Stimulated activated CD8-positive, alpha-beta memory T cell treated with anti-CD3 and anti-CD28 coated beads, Interleukin-12 subunit alpha, Interleukin-12 subunit beta, amount 100 ng/mL, for 24 hours (primary cell): Measurements from ENCODE around the gene ZIC1.

Source experiments
- DNase-seq: peaks from one replicate; pipeline ENCODE4 v3.0.0-alpha.2; 2020; ENCODE audit errors: extremely low read depth

ZIC1 gene

DNA sequence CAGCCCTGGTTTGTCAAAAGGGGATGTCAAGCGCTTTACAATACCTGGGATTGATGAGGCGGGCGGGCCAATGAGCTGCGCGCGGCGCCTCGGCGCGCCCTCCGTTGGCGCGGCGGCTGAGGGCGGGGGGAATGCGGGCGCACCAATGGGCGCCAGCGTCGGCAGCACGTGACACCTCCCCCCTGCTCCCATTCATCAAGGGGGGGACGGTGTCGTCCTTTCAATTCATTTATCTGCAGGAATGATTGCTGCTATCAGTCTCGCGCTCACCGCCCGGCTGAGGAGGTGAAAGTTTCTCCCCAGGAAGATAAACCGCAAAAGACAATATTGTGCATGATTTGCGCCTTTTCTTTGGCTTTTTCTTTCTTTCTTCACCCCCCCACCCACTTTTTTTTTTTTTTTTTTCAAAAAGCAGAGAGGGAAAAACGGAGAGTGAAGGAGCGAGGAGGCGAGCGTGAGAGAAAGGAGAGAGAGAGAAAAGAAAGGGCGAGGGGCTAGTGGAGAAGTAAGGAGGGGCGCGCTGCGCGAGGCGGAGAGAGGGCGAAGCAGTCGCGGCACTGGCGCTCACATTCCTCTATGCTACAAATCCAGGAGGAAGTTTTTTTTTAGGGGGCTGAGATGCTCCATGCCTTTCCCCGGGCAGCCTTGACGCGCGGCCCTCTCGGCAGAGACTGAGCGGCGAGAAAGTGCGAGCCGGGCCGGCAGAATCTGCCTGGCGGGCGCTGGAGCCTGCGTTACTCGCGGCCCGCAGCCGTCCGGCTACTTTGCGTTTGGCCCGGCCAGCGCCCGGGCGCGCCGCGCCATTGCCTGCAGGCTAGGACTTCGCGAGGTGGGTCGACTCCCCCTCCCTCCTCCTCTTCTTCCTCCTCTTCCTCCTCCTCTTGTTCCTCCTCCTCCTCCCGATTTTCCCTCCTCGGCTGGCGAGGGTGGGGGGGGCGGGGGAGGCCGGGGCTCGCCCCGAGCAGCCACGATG is at the start of gene ZIC1:
Gene ZIC1, plus strand, starts transcription at position 223 of the 973 bp plus-strand sequence. Its CDS starts 748 bp downstream, at position 971.
- no peak for DNase-seq

DNA sequence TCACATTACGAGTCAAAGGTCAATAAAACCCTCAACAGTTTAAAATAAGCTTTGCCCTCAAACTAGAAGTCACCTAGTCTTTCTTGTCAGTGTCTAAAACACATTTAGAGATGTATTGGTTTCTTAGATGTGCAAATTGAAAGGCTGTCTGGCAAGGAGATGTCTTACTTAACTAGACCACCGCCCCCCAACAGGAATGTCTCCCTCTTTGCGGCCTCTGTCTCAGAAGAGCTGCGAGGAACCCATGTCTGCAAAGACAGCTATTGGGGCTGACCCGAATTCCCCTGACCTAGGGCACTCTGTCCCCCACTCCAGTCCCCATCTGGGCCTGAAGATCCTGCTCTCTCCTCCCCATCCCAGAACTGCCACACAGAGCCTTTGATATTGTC is 49.1 kb upstream of the ZIC1 start:
- DNase-seq, result no peak

DNA sequence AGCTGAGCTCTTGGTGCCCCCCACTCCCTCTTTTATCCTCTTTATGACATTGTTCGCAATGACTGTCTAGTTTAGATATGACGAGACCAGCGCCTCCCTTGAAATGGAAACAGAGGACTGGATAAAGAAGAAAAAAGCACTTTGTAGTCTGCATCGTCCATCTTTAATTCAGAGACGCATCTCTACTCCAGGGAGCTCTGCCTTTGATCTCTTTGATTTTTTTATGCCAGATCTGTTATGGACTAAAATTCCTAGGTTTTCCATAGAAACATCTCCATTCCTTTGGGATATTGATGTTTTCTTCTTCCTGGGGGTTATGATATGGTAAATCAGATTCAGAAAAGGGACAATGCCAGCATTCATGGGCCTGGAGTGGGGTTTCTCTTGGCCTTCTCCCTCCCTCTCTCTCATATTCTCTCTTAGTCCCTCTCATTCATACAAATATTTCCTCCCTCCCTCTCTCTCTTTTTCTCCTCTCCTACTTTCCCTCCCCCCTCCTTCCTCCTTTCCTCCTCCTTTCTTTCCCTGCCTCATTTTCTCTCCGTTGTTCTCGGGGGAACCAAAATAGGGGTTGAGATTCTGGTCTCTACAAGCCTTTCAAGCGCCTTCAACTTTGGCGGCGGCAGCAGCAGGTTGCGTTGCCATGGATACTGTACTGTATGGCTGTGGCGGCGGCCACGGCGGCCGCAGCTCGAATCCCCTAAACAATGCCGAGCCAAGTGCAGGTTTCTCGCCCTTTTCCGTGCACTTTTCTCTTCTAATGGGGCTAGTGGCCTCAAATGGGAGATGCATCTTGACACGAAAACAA is 48.3 kb upstream of the ZIC1 start:
- DNase-seq, result no peak

DNA sequence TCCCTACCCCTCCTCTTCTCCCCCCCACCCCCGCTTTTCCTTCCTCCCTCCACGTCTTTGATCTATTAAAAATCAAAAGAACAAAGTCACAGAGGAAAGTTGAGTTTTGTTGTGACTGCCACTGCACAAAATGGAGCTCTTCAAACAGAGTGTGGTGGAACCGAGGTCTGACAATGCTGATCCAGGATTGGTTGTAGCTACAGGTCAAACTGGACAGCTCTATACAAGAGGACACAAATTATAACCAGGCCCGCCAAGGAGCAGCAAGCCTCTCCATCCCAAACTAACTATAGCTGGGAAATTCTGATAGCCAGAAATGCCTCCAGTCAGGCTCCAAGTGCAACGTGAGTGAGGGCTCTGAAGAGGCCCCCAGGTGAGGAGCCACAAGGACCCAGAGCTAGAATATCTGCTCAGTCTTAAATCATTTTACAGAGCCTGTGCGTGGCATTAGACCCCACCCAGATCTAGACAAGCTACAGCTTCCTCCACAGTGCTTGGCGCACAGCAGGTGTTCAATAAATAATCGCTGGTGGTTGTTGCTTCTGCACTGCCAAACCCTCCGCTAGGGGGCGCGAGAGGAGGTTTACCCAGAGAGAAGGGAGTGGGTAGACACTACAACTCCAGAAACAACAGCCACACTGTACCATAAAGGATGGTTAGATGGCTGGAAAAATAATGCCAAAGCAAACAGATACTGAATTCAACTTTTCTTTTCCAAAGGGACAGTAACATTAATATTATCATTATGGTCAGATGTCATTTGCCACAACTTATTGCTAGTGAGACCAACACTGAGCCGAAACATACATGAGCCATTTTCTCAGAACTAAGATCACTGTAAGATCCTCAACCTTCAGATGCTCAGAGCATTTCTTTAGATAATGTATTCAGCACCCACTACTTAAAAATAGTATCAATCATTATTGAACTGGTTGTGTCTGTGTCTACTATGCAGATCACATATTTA is 47.4 kb upstream of the ZIC1 start:
- DNase-seq, result no peak

DNA sequence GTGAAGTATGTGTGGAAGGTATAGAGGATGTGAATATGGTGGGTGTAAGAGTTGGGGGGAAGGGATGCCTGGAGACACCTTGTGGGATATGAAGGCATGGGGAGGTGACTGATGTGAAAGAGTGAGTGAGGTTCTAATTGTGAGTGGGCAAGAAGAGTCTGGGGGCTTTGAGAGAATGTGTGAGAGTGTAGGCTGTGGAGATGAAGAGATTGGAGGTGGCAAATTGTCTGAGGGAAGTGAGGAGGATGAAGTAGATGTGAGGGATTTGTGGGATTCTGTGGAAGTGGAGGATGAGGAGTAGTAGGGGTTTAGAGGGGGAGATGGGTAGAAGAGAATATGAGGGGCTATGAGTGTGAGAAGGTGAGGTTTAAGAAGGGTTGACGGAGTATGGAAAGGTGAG is 44.4 kb upstream of the ZIC1 start:
- no peak for DNase-seq

DNA sequence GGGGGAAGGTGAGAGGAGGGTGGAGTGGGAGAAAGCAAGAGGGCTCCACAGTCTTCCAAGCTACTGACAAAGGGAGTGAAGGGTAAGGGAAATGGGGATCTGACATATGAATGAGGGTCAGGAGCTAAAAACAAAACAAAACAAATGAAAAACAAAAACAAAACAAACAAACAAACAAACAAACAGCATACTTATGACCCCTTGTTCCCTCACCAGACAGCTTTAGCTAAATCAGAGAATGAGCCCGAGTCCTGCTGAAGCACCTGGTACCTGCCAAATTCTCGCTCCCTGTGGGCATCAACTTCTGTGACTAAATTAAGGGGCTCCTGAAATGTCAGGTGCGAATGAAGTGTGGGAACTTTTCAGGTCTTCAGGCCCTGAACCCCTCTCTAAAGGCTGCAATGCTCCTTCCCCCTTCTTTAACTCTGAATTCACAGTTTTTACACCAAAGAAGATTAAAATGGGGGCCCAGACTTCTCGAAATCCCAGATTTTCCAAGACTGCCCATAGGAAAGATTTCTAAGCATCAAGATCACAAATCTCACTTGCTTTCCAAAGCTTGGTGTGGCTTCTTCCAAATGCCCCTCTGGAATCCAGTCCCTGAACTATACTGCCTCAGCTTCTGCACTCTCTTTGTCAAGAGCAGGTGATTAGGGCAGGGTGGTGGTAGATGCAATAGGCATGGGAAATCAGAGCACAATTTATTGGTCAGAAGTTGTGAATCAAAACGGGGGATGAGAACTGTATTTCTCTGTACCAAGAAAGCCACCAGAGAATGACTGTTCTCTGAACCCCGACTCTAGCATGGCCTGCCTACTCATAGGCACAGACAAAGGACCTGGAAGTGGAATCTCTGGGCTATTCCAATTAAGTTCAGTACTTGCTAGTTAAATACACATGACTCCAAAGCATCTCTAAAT is 43.7 kb upstream of the ZIC1 start:
- DNase-seq, result no peak

DNA sequence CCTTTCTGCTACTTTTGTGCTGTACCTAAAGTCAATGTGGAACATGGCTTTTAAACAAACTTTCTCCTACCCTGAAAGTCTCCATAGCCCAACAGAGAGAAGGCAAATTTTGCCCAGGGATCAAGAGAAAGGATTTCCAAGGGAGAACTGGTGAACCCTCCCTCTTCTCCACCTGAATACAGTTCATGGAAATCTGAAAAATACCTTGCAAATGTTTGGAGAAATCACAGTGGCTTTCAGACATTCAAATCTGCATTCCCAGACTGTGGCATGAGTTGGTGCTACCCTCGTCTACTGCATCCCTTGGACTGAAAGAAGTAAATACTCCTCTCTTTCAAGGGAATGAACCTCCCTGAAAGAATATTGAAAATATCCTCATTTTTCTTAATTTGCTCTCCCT is 41.5 kb upstream of the ZIC1 start:
- DNase-seq, result no peak

DNA sequence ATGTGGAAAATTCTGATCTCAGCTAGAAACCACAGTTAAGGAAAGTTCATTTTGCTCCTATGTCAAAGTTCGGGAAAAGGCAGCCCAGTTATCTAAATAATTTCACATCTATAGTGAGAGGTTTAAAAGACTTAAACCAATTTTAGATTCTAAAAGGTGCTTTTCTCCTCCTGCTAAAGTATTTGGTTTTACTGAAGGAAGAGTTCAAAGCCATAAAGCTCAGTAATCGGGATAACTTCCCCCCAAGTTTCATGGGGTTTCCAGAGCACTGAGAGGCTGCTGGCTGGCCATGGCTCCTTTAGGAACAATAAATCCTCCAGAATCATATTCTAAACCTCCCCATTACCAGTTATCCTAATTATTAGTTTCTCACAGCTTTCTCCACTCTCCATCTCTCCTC is 41.0 kb upstream of the ZIC1 start:
- no peak for DNase-seq

DNA sequence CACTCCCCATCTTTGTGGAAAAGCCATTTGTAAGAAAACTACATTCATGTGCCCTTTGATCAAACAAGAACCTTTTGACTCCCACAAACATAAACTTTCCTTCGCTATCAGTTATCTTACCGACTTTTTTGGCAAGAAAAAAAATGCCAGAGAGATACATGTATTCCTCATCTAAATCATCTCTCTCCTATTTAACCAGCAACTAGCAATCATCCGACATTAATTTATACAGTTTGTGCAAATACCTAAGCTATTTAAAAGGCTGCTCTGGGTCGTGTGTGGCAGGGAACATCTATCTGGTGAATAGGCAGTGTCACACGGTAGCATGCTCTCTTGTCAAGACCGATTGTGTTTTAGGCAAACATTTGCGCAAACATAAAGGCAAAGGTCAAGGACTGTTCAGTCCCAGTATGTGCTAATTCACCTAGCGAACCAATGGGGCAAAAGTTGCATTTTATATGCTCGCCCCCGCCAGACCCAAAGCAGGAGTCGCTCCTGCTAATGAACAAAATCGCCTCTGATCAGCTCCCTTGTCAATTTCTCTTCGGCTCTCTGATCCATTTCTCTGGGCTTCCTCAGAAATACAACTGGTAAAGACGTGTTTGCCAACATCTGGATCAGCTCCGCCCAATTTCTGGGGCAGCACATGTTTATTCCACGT is 40.5 kb upstream of the ZIC1 start:
- no peak for DNase-seq

DNA sequence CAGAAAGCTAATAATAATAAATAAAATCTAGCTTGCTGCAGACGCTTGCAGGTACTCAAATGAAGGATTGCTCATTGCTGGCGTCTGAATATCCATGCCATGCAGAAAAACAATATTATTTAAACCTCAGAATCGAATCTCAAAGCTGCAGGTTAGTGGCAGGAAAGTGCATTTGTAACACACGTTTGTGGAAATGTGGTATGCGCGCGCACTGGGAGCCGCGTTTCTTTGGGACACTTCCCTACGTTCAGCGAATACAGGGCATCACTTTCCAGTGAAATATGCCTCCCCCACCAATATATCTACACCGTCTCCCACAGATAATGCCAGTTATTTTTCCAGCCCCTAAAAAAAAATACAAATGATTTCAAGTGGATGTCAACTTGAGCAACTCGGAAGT is 39.9 kb upstream of the ZIC1 start:
- DNase-seq, result no peak

DNA sequence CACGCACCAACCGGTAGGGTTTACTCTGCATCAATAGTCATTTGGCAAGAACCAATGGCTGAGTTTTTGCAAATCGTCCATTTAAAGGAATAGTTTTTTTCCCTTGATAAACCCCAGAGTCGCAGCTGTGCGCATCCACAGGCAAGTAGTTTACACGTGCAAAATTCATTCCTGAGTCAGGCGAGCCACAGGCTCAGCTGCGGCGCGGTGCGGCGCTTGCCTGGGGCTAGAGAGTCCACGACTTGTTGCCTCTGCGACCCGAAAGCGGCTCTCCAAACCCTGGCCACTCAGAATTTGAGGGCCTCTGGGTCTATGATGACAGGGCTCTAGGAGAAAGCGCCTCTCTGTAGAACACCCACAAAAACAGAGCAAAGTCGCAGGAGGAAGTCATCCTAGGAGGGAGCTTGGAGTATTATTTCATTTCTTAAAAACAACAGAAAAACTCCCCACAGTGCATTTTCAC is 39.5 kb upstream of the ZIC1 start:
- DNase-seq, result no peak

DNA sequence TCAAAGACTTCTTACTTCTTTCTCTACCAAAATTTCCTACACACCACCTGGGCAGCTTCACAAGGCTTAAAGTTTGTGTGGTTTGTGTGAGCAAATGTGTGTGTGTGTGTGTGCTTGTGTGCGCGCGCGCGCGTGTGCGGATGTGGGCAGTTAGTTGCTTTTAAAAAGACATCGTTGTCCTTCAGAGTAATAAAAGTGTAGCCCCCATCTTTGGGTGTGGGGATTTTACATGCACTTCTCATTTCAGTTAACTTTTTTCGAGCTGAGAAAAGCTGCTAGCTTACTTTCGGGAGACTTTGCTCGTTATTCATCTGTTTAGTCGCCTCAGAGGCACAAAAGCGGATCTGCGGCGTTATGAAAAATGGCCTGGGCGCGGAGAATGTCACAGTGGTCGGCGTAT is 38.8 kb upstream of the ZIC1 start:
- no peak for DNase-seq

DNA sequence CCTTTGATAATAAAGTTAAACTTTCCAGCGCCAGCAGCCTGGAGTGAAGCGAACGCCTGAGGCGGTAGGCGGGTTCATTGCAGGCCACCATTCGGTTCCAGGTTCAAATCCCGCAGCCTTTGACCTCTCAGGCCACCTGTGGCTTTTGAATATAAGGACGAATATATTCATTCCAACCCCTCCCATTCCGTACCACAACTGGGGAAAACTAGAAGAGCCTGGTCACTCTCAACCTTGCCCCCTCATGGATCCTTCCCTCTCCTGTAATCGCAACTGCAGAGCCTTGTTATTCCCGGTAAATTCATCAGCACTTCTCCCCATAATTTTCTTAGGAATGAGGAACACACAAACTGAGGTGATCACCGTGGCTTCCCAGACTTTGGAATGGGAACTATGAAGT is 38.0 kb upstream of the ZIC1 start:
- DNase-seq, result no peak

DNA sequence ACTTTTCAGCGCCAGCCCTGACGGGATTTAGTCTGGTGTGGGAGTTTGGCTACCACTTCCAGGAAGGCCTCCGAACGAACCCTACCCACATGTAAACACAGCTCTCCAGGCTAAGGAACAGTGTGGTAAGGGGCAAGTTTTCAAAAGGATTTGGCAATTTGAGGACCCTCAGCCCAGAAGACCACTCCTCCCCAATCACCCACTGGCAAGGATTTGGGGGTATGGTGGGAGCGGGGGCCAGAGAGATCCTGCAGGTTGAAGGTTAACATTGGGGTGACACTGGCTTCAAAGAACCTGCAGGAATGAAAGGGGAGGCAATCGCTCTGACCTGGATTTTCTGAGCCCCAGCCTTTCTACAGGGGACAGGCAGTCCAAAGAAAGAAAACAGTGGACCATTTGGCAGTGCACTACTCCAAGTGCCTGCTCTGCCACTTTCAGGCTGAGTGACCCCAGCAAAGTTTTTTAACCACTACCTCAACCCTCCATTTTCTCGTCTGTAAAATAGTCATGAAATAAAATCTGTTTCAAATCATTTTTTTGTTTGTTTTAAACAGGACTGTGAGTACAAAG is 37.3 kb upstream of the ZIC1 start:
- no peak for DNase-seq

DNA sequence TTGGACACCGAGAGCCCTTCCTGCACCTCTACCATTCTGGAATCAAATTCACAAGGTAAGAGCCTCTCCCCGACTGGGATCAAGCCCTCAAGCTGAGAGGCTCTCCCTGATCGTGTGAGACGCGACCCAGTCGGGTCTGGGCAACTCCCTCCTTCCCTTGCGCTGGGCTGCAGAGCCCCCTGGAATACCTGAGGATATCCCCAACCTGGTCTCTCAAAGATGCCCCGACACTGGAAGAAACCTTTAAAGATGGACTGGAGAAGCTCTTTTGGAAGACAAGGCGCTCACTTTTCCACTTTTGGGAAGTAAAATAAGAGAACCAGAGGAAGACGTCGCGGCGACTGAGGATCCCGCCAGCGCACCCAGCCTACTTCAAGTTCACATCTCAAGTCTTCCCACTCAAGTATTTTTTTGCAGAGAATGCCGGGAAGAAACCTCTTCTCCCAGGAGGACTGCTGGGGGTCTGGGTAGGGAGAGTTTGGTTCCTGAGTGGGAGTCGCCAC is 36.6 kb upstream of the ZIC1 start:
- DNase-seq, result no peak

DNA sequence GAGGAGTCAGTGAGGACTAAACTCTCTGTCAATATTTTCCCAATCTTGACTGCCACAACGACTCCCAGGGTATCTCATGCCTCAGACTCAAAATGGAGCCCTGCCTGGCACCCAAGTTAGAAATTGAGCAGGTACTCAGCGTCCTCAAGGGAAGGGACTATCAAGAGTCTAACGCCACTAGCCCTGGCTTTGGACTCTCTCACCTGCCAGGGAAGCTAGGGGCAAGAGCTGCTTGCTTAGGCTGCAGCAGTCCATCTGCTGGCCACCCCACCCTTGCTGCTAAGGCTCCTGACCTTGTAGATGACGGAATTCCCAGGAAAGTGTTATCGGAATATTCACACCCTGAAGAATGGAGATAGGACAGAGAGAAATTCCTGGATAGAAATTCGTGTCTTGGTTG is 35.9 kb upstream of the ZIC1 start:
- no peak for DNase-seq

DNA sequence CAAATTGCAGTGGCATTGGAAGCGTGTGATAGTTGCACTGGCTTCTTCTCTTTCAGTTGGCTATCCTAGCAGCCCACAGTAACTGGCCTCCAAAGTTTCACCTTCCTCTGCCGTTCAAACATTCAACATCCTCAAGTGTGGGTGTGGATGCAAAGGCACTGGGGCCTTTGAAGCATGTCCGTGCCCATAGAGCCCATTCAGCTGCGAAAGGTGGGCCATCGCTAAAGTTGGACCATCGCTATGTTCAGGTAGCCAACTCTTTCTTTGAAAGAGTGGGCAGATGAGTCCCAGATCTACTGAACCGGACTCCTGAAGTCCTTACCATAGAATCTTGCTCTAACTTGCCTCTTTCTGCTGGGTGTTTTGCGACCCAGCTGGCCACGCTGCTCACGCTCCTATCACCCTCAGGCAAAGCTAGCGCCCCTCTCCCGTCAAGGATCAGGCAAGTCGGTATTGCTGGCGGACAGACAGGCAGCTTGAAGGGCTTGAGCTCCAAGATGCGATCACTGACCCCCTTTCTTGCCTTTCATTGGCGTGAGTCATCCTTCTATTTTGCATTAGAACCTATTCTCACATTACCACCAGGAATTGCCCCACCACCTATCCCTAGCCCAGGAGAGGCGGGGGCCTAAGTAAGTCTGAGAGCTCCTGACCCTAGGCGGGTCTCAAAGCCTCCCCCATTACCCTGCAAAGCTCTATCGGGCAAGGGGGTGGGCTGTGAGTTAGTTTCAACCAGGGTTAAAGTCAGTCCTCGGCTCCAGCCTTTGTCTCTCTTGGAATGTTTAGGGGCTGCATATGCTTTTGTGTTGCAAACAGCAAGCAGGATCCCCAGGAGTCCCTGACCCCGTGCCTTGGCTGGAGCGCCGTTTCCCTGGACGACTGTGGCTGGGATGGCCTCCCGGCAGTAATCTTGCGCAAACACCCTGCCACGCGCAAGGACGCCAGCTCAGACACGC is 31.5 kb upstream of the ZIC1 start:
- no peak for DNase-seq

DNA sequence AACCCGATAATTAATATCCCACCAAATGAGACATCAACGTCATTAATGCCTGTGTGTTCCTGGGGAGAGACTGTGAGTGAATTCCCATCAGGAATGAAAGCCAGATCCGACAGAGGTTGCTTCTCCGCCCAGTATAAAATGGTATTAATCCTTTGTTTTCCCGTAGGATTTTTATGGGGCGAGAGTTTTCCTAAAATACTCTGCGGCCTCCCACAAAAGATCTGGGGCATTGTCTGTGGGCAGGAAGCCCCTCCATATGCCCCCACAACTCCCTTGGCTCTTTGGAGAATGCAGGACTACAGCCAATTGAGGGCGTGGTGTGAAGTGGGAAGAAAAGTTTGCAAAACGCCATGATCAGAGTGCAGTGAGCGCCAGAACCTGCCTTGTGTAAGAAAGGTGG is 29.5 kb upstream of the ZIC1 start:
- DNase-seq, result no peak
